ENCODE results near the gene TMPRSS7.

TMPRSS7 gene

GRCh38 chr3:112034436-112034835, at the start of gene TMPRSS7:
TSS of gene TMPRSS7 (plus strand) at chr3:112034736. CDS start at chr3:112034846, 110 bp downstream.
- Histone ChIP-seq H3K4me3 (no peak within 1 kb of the TSS), H3K27me3 (no peaks in the 10 kb centered on the region), H3K4me2 (no peak within 1 kb of the TSS), H3K9ac (no peak within 1 kb of the TSS), H3K4me1 (no peaks in the 10 kb centered on the region; a peak in 1 of 20 replicates), H3K36me3 (no peaks in the 10 kb centered on the region), H3K9me3 (replicated peaks in 1 of 11) (peaks cover 0 to 6% (median 0%) of the 10 kb centered on the region in 11 experiments; a peak in 1 of 22 replicates), H4K20me1 (no peaks in the 10 kb centered on the region; a peak in 1 of 22 replicates), H3K27ac (no peak within 1 kb of the TSS)
- TF ChIP-seq Cebpa-rat (IDR thresholded peaks at IDR 0.05): no peak

DNA sequence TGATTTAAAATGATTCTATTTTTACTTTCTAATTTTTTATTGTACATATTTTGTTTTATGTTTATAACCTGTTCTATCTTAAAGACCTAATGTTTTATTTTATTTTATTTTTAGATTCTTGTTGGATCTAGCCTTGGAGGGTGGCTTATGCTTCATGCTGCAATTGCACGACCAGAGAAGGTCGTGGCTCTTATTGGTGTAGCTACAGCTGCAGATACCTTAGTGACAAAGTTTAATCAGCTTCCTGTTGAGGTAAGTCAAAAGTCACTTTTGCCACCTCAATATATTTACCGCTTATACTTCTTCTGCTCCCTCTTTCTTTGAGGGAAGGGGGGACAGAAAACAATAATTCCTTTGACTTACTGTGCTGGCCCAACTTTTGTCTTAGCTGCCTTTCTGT, 47.7 kb upstream of the TMPRSS7 start:
- peaks cover 0 to 5% (median 2%) of the 10 kb centered on the region in 10 experiments; a peak in 7 of 20 replicates for H3K4me1 ChIP-seq
- no peak overlapping the region for H3K4me3 ChIP-seq
- H3K27ac ChIP-seq: no peak overlapping the region
- H3K9me3 ChIP-seq (replicated peaks in 1 of 11): no peaks in the 10 kb centered on the region
- peaks cover 38 to 91% (median 64%) of the 10 kb centered on the region in 11 experiments for H3K36me3 ChIP-seq
- no peak for TF ChIP-seq Cebpa-rat (IDR thresholded peaks at IDR 0.05)
- H3K4me2 ChIP-seq: no peak overlapping the region
- H3K27me3 ChIP-seq: no peaks in the 10 kb centered on the region
- H4K20me1 ChIP-seq: peaks cover 5 to 58% (median 19%) of the 10 kb centered on the region in 11 experiments; a peak in 15 of 22 replicates
- no peak overlapping the region for H3K9ac ChIP-seq

- no peak for TF ChIP-seq Cebpa-rat (IDR thresholded peaks at IDR 0.05)
- Histone ChIP-seq H4K20me1 (peaks cover 5 to 50% (median 17%) of the 10 kb centered on the region in 11 experiments; a peak in 15 of 22 replicates), H3K9me3 (replicated peaks in 1 of 11) (no peaks in the 10 kb centered on the region), H3K27ac (no peak overlapping the region), H3K4me3 (no peak overlapping the region), H3K4me1 (no peaks in the 10 kb centered on the region), H3K4me2 (no peak overlapping the region), H3K9ac (no peak overlapping the region), H3K36me3 (peaks cover 51 to 89% (median 71%) of the 10 kb centered on the region in 11 experiments), H3K27me3 (no peaks in the 10 kb centered on the region)
Observed at GRCh38 chr3:111989061-111989678, 45.4 kb upstream of the TMPRSS7 start.

DNA sequence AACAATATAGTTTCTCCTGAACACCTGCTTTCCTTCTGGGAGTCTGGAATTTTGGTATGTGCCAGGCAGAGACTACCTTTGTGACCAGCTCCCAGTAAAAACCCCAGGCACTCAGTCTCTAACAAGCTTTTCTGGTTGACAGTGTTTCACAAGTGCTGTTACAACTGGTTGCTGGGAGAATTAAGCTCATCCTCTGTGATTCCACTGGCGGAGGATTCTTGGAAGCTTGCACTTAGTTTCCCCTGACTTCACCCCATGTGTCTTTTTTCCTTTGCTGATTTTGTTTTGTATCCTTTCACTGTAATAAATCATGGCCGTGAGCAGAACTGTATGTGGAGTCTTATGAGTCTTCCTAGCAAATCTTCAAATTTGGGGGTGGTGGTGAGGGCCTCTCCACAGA, 41.5 kb upstream of the TMPRSS7 start:
- Histone ChIP-seq H3K9me3 (replicated peaks in 1 of 11) (no peaks in the 10 kb centered on the region), H3K9ac (no peak overlapping the region), H3K4me2 (no peak overlapping the region)

GRCh38 chr3:111998636-111999483, 35.7 kb upstream of the TMPRSS7 start, which contains the start of gene TAGLN3:
TSS of gene TAGLN3 (plus strand) at chr3:111998922. CDS start at chr3:111999423, 501 bp downstream.
- peaks cover 0 to 7% (median 0%) of the 10 kb centered on the region in 11 experiments; a peak in 2 of 22 replicates for H3K9me3 ChIP-seq (replicated peaks in 1 of 11)
- H3K4me2 ChIP-seq: peak within 1 kb of the TSS; percentile 1 to 45 (median 35); a peak in 17 of 22 replicates
- no peak within 1 kb of the TSS for H3K27ac ChIP-seq
- H3K4me3 ChIP-seq: peak within 1 kb of the TSS in 6 of 10 experiments; percentile 5 to 40 (median 14); a peak in 5 of 20 replicates
- H4K20me1 ChIP-seq: peaks cover 0 to 6% (median 0%) of the 10 kb centered on the region in 11 experiments; a peak in 1 of 22 replicates
- H3K4me1 ChIP-seq: peaks cover 10 to 19% (median 13%) of the 10 kb centered on the region in 10 experiments; a peak in 16 of 20 replicates
- peaks cover 43 to 56% (median 50%) of the 10 kb centered on the region in 11 experiments for H3K27me3 ChIP-seq
- H3K36me3 ChIP-seq: peaks cover 0 to 9% (median 1%) of the 10 kb centered on the region in 11 experiments; a peak in 9 of 22 replicates
- H3K9ac ChIP-seq: no peak within 1 kb of the TSS
- no peak for TF ChIP-seq Cebpa-rat (IDR thresholded peaks at IDR 0.05)

More for the DNA sequence above, 41.5 kb upstream of the TMPRSS7 start:
- no peak overlapping the region for H3K4me3 ChIP-seq
- peaks cover 0 to 16% (median 12%) of the 10 kb centered on the region in 11 experiments; a peak in 12 of 22 replicates for H4K20me1 ChIP-seq
- no peak overlapping the region for H3K27ac ChIP-seq
- no peaks in the 10 kb centered on the region for H3K4me1 ChIP-seq
- H3K27me3 ChIP-seq: peaks cover 10 to 15% (median 14%) of the 10 kb centered on the region in 11 experiments
- TF ChIP-seq Cebpa-rat (IDR thresholded peaks at IDR 0.05): no peak
- H3K36me3 ChIP-seq: peaks cover 32 to 58% (median 39%) of the 10 kb centered on the region in 11 experiments

GRCh38 chr3:111999484-112000324, 34.8 kb upstream of the TMPRSS7 start:
- H3K27me3 ChIP-seq: peaks cover 43 to 56% (median 50%) of the 10 kb centered on the region in 11 experiments
- H3K27ac ChIP-seq: no peak overlapping the region
- peaks cover 0 to 7% (median 0%) of the 10 kb centered on the region in 11 experiments; a peak in 2 of 22 replicates for H3K9me3 ChIP-seq (replicated peaks in 1 of 11)
- 0 out of 22 replicates have a peak, but pooled peaks cover 0 to 6% (median 0%) of the 10 kb centered on the region in 11 experiments for H3K36me3 ChIP-seq
- H3K4me1 ChIP-seq: peaks cover 10 to 19% (median 13%) of the 10 kb centered on the region in 10 experiments; a peak in 16 of 20 replicates
- no peak for TF ChIP-seq Cebpa-rat (IDR thresholded peaks at IDR 0.05)
- H4K20me1 ChIP-seq: peaks cover 0 to 6% (median 0%) of the 10 kb centered on the region in 11 experiments; a peak in 1 of 22 replicates
- H3K4me2 ChIP-seq: peak overlapping the region; percentile 1 to 45 (median 35); a peak in 16 of 22 replicates
- H3K4me3 ChIP-seq: peak overlapping the region in 4 of 10 experiments; percentile 5 to 40 (median 28); a peak in 3 of 20 replicates
- no peak overlapping the region for H3K9ac ChIP-seq

DNA sequence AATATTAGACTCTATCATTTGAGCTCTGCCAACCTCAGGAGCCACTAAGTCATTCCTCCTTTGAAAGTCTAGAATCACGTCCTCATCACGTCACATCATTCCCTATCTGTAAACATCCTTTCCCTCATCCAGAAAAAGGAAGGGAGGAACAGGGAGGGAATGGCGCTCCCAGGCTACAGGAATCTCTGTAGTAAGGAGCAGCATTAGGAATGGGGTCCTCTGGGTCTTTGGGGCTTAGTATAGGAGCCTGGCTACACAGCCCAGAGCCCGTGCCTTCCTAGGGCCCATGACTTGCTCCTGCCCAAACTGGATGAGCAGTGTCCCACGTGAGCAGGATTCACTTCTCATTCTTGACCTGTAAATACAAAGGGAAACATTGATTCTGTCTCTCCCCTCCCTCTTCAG, 34.2 kb upstream of the TMPRSS7 start:
- no peak for TF ChIP-seq Cebpa-rat (IDR thresholded peaks at IDR 0.05)
- peaks cover 0 to 7% (median 0%) of the 10 kb centered on the region in 11 experiments; a peak in 2 of 22 replicates for H3K9me3 ChIP-seq (replicated peaks in 1 of 11)
- no peak overlapping the region for H3K4me3 ChIP-seq
- H3K4me2 ChIP-seq: no peak overlapping the region
- peaks cover 10 to 19% (median 13%) of the 10 kb centered on the region in 10 experiments; a peak in 16 of 20 replicates for H3K4me1 ChIP-seq
- H4K20me1 ChIP-seq: peaks cover 0 to 6% (median 0%) of the 10 kb centered on the region in 11 experiments; a peak in 1 of 22 replicates
- H3K27ac ChIP-seq: no peak overlapping the region
- H3K9ac ChIP-seq: no peak overlapping the region
- 0 out of 22 replicates have a peak, but pooled peaks cover 0 to 2% (median 0%) of the 10 kb centered on the region in 11 experiments for H3K36me3 ChIP-seq
- peaks cover 43 to 56% (median 50%) of the 10 kb centered on the region in 11 experiments for H3K27me3 ChIP-seq

DNA sequence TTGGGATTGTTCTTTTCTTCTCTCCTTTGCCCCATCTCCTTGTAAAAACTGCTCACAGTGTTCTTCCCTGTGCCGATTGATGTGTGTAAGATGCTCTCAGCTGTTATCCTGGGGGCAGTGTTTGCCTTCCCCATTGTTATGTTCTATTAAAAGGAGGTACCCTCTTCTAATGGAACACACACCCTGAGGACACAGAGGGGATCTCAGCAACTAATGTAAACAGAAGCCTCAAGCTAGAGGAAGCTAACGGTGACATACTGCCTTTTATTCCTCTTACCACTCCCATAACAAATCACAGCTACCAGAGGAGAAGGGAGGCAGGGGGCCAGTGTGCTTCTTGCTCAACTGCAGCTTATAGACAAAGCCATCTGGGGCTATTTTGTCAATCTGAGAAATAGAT, 33.6 kb upstream of the TMPRSS7 start:
- H3K9ac ChIP-seq: no peak overlapping the region
- H3K4me3 ChIP-seq: no peak overlapping the region
- H3K4me1 ChIP-seq: peaks cover 10 to 19% (median 13%) of the 10 kb centered on the region in 10 experiments; a peak in 16 of 20 replicates
- H3K27ac ChIP-seq: no peak overlapping the region
- H4K20me1 ChIP-seq: peaks cover 0 to 6% (median 0%) of the 10 kb centered on the region in 11 experiments; a peak in 1 of 22 replicates
- no peak for TF ChIP-seq Cebpa-rat (IDR thresholded peaks at IDR 0.05)
- no peaks in the 10 kb centered on the region for H3K36me3 ChIP-seq
- H3K4me2 ChIP-seq: no peak overlapping the region
- peaks cover 43 to 56% (median 50%) of the 10 kb centered on the region in 11 experiments for H3K27me3 ChIP-seq
- peaks cover 0 to 7% (median 0%) of the 10 kb centered on the region in 11 experiments; a peak in 2 of 22 replicates for H3K9me3 ChIP-seq (replicated peaks in 1 of 11)

Data from BLaER1 treated with 17β-estradiol and CSF1 and Interleukin-3, amounts not matched to agents 10 nM and 100 nM (cell line).